SU-DHL-6 (cell line): ENCODE data around the gene PLXNA2.

Source experiments
- EZH2phosphoT487 ChIP-seq: fragments of 200-600 bp; sonication (generic), shearing (Covaris generic); conservative IDR thresholded peaks from 2 replicates; pipeline ENCODE4 v1.6.1; 2018; ENCODE audit warnings: mild to moderate bottlenecking, antibody characterized with exemption, low read length, moderate library complexity, mixed read lengths
- TF ChIP-seq, protein P1 (sequence below): fragments of 200-600 bp; sonication (generic); IDR thresholded peaks from one replicate; pipeline ENCODE4 v1.5.1; 2017; ENCODE audit warnings: antibody characterized with exemption, mild to moderate bottlenecking, low read length, moderate library complexity; ENCODE audit not compliant: insufficient read depth, poor library complexity, severe bottlenecking

- TF ChIP-seq, protein P1, sequence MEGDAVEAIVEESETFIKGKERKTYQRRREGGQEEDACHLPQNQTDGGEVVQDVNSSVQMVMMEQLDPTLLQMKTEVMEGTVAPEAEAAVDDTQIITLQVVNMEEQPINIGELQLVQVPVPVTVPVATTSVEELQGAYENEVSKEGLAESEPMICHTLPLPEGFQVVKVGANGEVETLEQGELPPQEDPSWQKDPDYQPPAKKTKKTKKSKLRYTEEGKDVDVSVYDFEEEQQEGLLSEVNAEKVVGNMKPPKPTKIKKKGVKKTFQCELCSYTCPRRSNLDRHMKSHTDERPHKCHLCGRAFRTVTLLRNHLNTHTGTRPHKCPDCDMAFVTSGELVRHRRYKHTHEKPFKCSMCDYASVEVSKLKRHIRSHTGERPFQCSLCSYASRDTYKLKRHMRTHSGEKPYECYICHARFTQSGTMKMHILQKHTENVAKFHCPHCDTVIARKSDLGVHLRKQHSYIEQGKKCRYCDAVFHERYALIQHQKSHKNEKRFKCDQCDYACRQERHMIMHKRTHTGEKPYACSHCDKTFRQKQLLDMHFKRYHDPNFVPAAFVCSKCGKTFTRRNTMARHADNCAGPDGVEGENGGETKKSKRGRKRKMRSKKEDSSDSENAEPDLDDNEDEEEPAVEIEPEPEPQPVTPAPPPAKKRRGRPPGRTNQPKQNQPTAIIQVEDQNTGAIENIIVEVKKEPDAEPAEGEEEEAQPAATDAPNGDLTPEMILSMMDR, result no peak
- TF ChIP-seq EZH2phosphoT487, result no peak
Observed at GRCh38 chr1:208093046-208093445, 151.1 kb downstream of the PLXNA2 start.
